Keratinocyte (primary cell): Measurements from ENCODE around the gene BEST2. TPM values are rescaled to one million over a fixed set of nuclear protein-coding genes. Genes with fewer than 3 reads are reported as not detected.

ENCODE experiments used
- DNase-seq: peaks from one replicate; pipeline ENCODE4 v3.0.0-alpha.2; 2011; ENCODE audit warnings: low read depth, missing footprints, low spot score
- FAIRE-seq: peaks from 2 replicates; lab custom pipeline; 2011; peaks lifted over from hg19 to GRCh38; lab: Jason Lieb, UNC
- H2AFZ ChIP-seq: 2 replicates; pipeline ENCODE4 v1.6.0; 2012; ENCODE audit warnings: low read length, control low read depth, inconsistent platforms; ENCODE audit not compliant: control insufficient read depth
- H3K27ac ChIP-seq: 2 replicates; pipeline ENCODE4 v1.5.1; 2011; ENCODE audit warnings: low read length; ENCODE audit not compliant: control insufficient read depth, insufficient read depth
- H3K27me3 ChIP-seq: 3 replicates; pipeline ENCODE4 v1.6.0; 2011; ENCODE audit warnings: low read length; ENCODE audit not compliant: control insufficient read depth, insufficient read depth; ENCODE audit errors: extremely low read depth
- H3K36me3 ChIP-seq, 2 experiments: 2 replicates in 1 of 2; 3 replicates in 1 of 2; pipeline ENCODE4 v1.5.1; 2011; ENCODE audit warnings: low read length in 2 of 2, mild to moderate bottlenecking in 1 of 2; ENCODE audit not compliant: control insufficient read depth in 2 of 2, insufficient read depth in 2 of 2; ENCODE audit errors: extremely low read depth in 1 of 2
- H3K4me1 ChIP-seq: 3 replicates; pipeline ENCODE4 v1.5.1; 2011; ENCODE audit warnings: low read length; ENCODE audit not compliant: control insufficient read depth, insufficient read depth; ENCODE audit errors: extremely low read depth
- H3K4me2 ChIP-seq: 3 replicates; pipeline ENCODE4 v1.6.0; 2011; ENCODE audit warnings: low read depth, low read length; ENCODE audit not compliant: control insufficient read depth, insufficient read depth; ENCODE audit errors: extremely low read depth
- H3K4me3 ChIP-seq, 3 experiments: fragments of 200-600 bp in 1 of 3; sonication (generic) in 1 of 3; 2 replicates in 2 of 3; 3 replicates in 1 of 3; pipeline ENCODE4 v1.5.1; 2011 to 2016; ENCODE audit warnings: low read length in 3 of 3, mild to moderate bottlenecking in 3 of 3, control low read depth in 2 of 3, inconsistent platforms in 1 of 3, low read depth in 1 of 3, mixed read lengths in 1 of 3, mixed run types in 1 of 3, moderate library complexity in 1 of 3; ENCODE audit not compliant: control insufficient read depth in 2 of 3, insufficient read depth in 2 of 3; ENCODE audit errors: extremely low read depth in 1 of 3
- H3K79me2 ChIP-seq: 2 replicates; pipeline ENCODE4 v1.6.0; 2012; ENCODE audit warnings: low read length; ENCODE audit not compliant: control insufficient read depth, insufficient read depth
- H3K9ac ChIP-seq: 3 replicates; pipeline ENCODE4 v1.6.0; 2011; ENCODE audit warnings: low read length; ENCODE audit not compliant: control insufficient read depth, insufficient read depth; ENCODE audit errors: extremely low read depth
- H3K9me1 ChIP-seq: 3 replicates; pipeline ENCODE4 v1.6.0; 2011; ENCODE audit warnings: low read length; ENCODE audit not compliant: control insufficient read depth, insufficient read depth; ENCODE audit errors: extremely low read depth
- H3K9me3 ChIP-seq: 2 replicates; pipeline ENCODE4 v1.5.1; 2012; ENCODE audit warnings: low read depth, low read length; ENCODE audit not compliant: control insufficient read depth
- H4K20me1 ChIP-seq: 3 replicates; pipeline ENCODE4 v1.6.0; 2011; ENCODE audit warnings: low read length; ENCODE audit not compliant: control insufficient read depth, insufficient read depth; ENCODE audit errors: extremely low read depth
- CTCF ChIP-seq, 3 experiments: IDR thresholded peaks in 1 of 3; conservative IDR thresholded peaks in 1 of 3; optimal IDR thresholded peaks in 1 of 3; 2 replicates in 2 of 3; 3 replicates in 1 of 3; pipeline versions ENCODE3 to v1.5.1; 2011; ENCODE audit warnings: low read length in 3 of 3, mild to moderate bottlenecking in 3 of 3, moderate library complexity in 2 of 3, control low read depth in 1 of 3, inconsistent platforms in 1 of 3; ENCODE audit not compliant: insufficient read depth in 2 of 3; ENCODE audit errors: extremely low read depth in 1 of 3
- EZH2 ChIP-seq: IDR thresholded peaks from one replicate; pipeline ENCODE4 v1.6.1; 2012; ENCODE audit warnings: inconsistent platforms, mild to moderate bottlenecking, low read length, moderate library complexity
- dilution Hi-C: fragments of 300-500 bp; cut with MboI; formaldehyde crosslinking; loops from one replicate; pipeline ENCODE4 v1.7.0; 2020; ENCODE audit warnings: low sequenced_read_pairs; ENCODE audit not compliant: extremely low pct_ligation_motif_present
- polyA plus RNA-seq, 5 experiments: library from polyadenylated mRNA; depleted of rRNA in 3 of 5; stranded (reverse) in 3 of 5; stranded (forward) in 1 of 5; unstranded in 1 of 5; fragments of >200 nt; gene quantifications; 1 replicate in 1 of 5; 2 replicates in 3 of 5; 3 replicates in 1 of 5; pipeline versions ENCODE4 v1.2.1 to v1.2.3, GENCODE V29; 2011 to 2012; ENCODE audit warnings: missing spikeins in 2 of 5, low read depth in 1 of 5, low replicate concordance in 1 of 5

BEST2 gene
- polyA plus RNA-seq, 1 donor (not counting 4 experiments of a cell fraction or from before 2014, with no cell fraction given), result not detected

- no peak overlapping the region for H3K4me2 ChIP-seq
- no peak overlapping the region for H2AFZ ChIP-seq
- TF ChIP-seq CTCF (optimal IDR thresholded peaks at IDR 0.05 in 1 of 3, IDR thresholded peaks at IDR 0.05 in 1 of 3, conservative IDR thresholded peaks at IDR 0.05 in 1 of 3; ENCODE audit: extremely low read depth in 1 of 3, insufficient read depth in 2 of 3, low read length in 3 of 3) (no peak), EZH2 (no peak)
- FAIRE-seq, result no peak
- no peak overlapping the region for H3K27ac ChIP-seq
- no peaks in the 10 kb centered on the region for H3K79me2 ChIP-seq
- dilution Hi-C loops, result no loop called here
- no peaks in the 10 kb centered on the region for H3K9me3 ChIP-seq
- H3K4me3 ChIP-seq, result no peak overlapping the region
- H3K4me1 ChIP-seq, result peaks cover 17% of the 10 kb centered on the region
- H3K36me3 ChIP-seq, result peaks cover 0 to 1% of the 10 kb centered on the region in 2 experiments
- DNase-seq, result no peak
- H3K27me3 ChIP-seq, result peaks cover 24% of the 10 kb centered on the region
- no peaks in the 10 kb centered on the region for H3K9me1 ChIP-seq
- no peak overlapping the region for H3K9ac ChIP-seq
- no peaks in the 10 kb centered on the region for H4K20me1 ChIP-seq
Measured at GRCh38 chr19:12754465-12755196, 3.0 kb downstream of the BEST2 start.

GRCh38 chr19:12756150-12756883, 4.7 kb downstream of the BEST2 start:
- no peak for DNase-seq
- no peak overlapping the region for H3K4me3 ChIP-seq
- H3K27ac ChIP-seq, result no peak overlapping the region
- TF ChIP-seq EZH2 (no peak), CTCF (optimal IDR thresholded peaks at IDR 0.05 in 1 of 3, IDR thresholded peaks at IDR 0.05 in 1 of 3, conservative IDR thresholded peaks at IDR 0.05 in 1 of 3; ENCODE audit: extremely low read depth in 1 of 3, insufficient read depth in 2 of 3, low read length in 3 of 3) (no peak)
- FAIRE-seq, result no peak
- no peak overlapping the region for H3K9ac ChIP-seq
- no peak overlapping the region for H2AFZ ChIP-seq
- no peak overlapping the region for H3K4me2 ChIP-seq
- H3K4me1 ChIP-seq, result peaks cover under 1% of the 10 kb centered on the region
- peaks cover 11% of the 10 kb centered on the region for H3K27me3 ChIP-seq
- H4K20me1 ChIP-seq, result no peaks in the 10 kb centered on the region
- H3K9me3 ChIP-seq, result no peaks in the 10 kb centered on the region
- H3K36me3 ChIP-seq, result peaks cover 0 to 1% of the 10 kb centered on the region in 2 experiments
- dilution Hi-C loops, result no loop called here
- no peaks in the 10 kb centered on the region for H3K9me1 ChIP-seq
- H3K79me2 ChIP-seq, result no peaks in the 10 kb centered on the region
